ENCODE measurements around the gene TRIO.

The TRIO gene

GRCh38 chr5:14176888-14177287 is 33.7 kb downstream of the TRIO start:
- no peak for DNase-seq (ENCODE audit: extremely low read depth, low read depth)

GRCh38 chr5:14177634-14178033 is 34.5 kb downstream of the TRIO start:
- no peak for DNase-seq (ENCODE audit: extremely low read depth, low read depth)
- TF ChIP-seq CTCF (IDR thresholded peaks at IDR 0.05; ENCODE audit: low read depth, low read length): no peak

More at GRCh38 chr5:14176888-14177287, 33.7 kb downstream of the TRIO start:
- no peak for TF ChIP-seq CTCF (IDR thresholded peaks at IDR 0.05; ENCODE audit: low read depth, low read length)

GRCh38 chr5:14178091-14178490 is 34.9 kb downstream of the TRIO start:
- TF ChIP-seq CTCF (IDR thresholded peaks at IDR 0.05; ENCODE audit: low read depth, low read length): no peak

GRCh38 chr5:14178671-14179211 is 35.6 kb downstream of the TRIO start:
- no peak for TF ChIP-seq CTCF (IDR thresholded peaks at IDR 0.05; ENCODE audit: low read depth, low read length)
- no peak for DNase-seq (ENCODE audit: extremely low read depth, low read depth)

More at GRCh38 chr5:14178091-14178490, 34.9 kb downstream of the TRIO start:
- DNase-seq (ENCODE audit: extremely low read depth, low read depth): no peak

GRCh38 chr5:14179446-14179845 is 36.3 kb downstream of the TRIO start:
- DNase-seq (ENCODE audit: extremely low read depth, low read depth): no peak
- no peak for TF ChIP-seq CTCF (IDR thresholded peaks at IDR 0.05; ENCODE audit: low read depth, low read length)

- no peak for TF ChIP-seq CTCF (IDR thresholded peaks at IDR 0.05; ENCODE audit: low read depth, low read length)
- no peak for DNase-seq (ENCODE audit: extremely low read depth, low read depth)
Observed at GRCh38 chr5:14180437-14180836, 37.3 kb downstream of the TRIO start.

GRCh38 chr5:14181299-14181968 is 38.3 kb downstream of the TRIO start:
- DNase-seq (ENCODE audit: extremely low read depth, low read depth): no peak
- TF ChIP-seq CTCF (IDR thresholded peaks at IDR 0.05; ENCODE audit: low read depth, low read length): no peak

Data from AG09319 (cell line).